Adipocyte (in vitro differentiated cells): ENCODE data around the gene NAA20.
A peak's percentile ranks its signal among the peaks of the same experiment; 100 is the strongest.

ENCODE experiments used
- DNase-seq: peaks from one replicate; pipeline ENCODE4 v3.0.0-alpha.2; 2015; ENCODE audit warnings: low read depth
- H3K27me3 ChIP-seq: replicated peaks from 2 replicates; pipeline ENCODE4 v1.7.0; 2013; ENCODE audit warnings: mild to moderate bottlenecking, low read length, moderate library complexity; ENCODE audit not compliant: control insufficient read depth, insufficient read depth
- H3K36me3 ChIP-seq: 2 replicates; pipeline ENCODE4 v1.7.0; 2013; ENCODE audit warnings: low read length, mild to moderate bottlenecking, moderate library complexity; ENCODE audit not compliant: control insufficient read depth, insufficient read depth, severe bottlenecking
- H3K4me1 ChIP-seq: 2 replicates; pipeline ENCODE4 v1.7.0; 2013; ENCODE audit warnings: mild to moderate bottlenecking, low read length, moderate library complexity; ENCODE audit not compliant: control insufficient read depth, insufficient read depth
- H3K4me3 ChIP-seq: 2 replicates; pipeline ENCODE4 v1.7.0; 2013; ENCODE audit warnings: mild to moderate bottlenecking, low read length, moderate library complexity
- H3K9ac ChIP-seq: 2 replicates; pipeline ENCODE4 v1.7.0; 2013; ENCODE audit warnings: mild to moderate bottlenecking, low read length, moderate library complexity
- H3K9me3 ChIP-seq: 2 replicates; pipeline ENCODE4 v1.7.0; 2013; ENCODE audit warnings: mild to moderate bottlenecking, low read length, moderate library complexity; ENCODE audit not compliant: control insufficient read depth

NAA20 gene, protein sequence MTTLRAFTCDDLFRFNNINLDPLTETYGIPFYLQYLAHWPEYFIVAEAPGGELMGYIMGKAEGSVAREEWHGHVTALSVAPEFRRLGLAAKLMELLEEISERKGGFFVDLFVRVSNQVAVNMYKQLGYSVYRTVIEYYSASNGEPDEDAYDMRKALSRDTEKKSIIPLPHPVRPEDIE

GRCh38 chr20:20017001-20017843 is at the start of gene NAA20:
Gene NAA20 (plus strand): TSS chr20:20017362. CDS start chr20:20017397, 35 bp downstream.
- Histone ChIP-seq H3K4me3 (peak within 1 kb of the TSS; percentile 97), H3K9ac (peak within 1 kb of the TSS; percentile 97), H3K9me3 (no peaks in the 10 kb centered on the region), H3K27me3 (no peaks in the 10 kb centered on the region), H3K36me3 (no peaks in the 10 kb centered on the region), H3K4me1 (peaks cover 17% of the 10 kb centered on the region)
- DNase-seq = peak; percentile 97

- no peaks in the 10 kb centered on the region for H3K27me3 ChIP-seq
- no peak for DNase-seq
- H3K4me3 ChIP-seq = no peak overlapping the region
- no peaks in the 10 kb centered on the region for H3K9me3 ChIP-seq
- no peak overlapping the region for H3K9ac ChIP-seq
- H3K36me3 ChIP-seq = peaks cover 32% of the 10 kb centered on the region
- H3K4me1 ChIP-seq = peaks cover 16% of the 10 kb centered on the region
Measured at GRCh38 chr20:19967445-19967844, 49.7 kb upstream of the NAA20 start.

DNA sequence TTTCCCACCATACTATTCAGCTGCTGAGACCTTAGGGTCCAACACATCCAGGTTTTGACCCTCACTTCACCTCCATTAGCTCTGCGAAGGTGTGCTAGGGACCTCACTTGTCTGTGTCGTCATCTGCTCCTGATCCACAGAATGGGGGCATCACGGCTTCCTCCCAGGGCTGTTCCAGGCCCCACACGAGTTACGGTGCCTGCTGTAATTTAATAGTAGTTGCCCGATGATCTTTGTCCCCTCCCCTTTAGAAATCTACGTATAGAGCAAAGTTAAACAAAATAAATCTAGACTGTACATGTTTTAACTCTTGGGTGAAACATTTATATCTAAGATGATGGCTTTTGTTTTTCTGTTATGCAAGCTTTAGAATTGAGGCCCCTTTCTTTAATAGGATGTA is 49.1 kb upstream of the NAA20 start:
- Histone ChIP-seq H3K27me3 (no peaks in the 10 kb centered on the region), H3K4me3 (no peak overlapping the region), H3K4me1 (peaks cover 17% of the 10 kb centered on the region), H3K9me3 (no peaks in the 10 kb centered on the region), H3K9ac (no peak overlapping the region), H3K36me3 (peaks cover 30% of the 10 kb centered on the region)
- no peak for DNase-seq

- DNase-seq = no peak
- H3K4me3 ChIP-seq = no peak overlapping the region
- H3K4me1 ChIP-seq = peaks cover 22% of the 10 kb centered on the region
- H3K27me3 ChIP-seq = no peaks in the 10 kb centered on the region
- no peak overlapping the region for H3K9ac ChIP-seq
- H3K9me3 ChIP-seq = no peaks in the 10 kb centered on the region
- H3K36me3 ChIP-seq = peaks cover 29% of the 10 kb centered on the region
Measured at GRCh38 chr20:19968466-19969073, 48.6 kb upstream of the NAA20 start.

- Histone ChIP-seq H3K9ac (no peak overlapping the region), H3K36me3 (peaks cover 29% of the 10 kb centered on the region), H3K4me3 (no peak overlapping the region), H3K27me3 (no peaks in the 10 kb centered on the region), H3K4me1 (peaks cover 24% of the 10 kb centered on the region), H3K9me3 (no peaks in the 10 kb centered on the region)
- DNase-seq = no peak
Measured at GRCh38 chr20:19969106-19969505, 48.1 kb upstream of the NAA20 start.

DNA sequence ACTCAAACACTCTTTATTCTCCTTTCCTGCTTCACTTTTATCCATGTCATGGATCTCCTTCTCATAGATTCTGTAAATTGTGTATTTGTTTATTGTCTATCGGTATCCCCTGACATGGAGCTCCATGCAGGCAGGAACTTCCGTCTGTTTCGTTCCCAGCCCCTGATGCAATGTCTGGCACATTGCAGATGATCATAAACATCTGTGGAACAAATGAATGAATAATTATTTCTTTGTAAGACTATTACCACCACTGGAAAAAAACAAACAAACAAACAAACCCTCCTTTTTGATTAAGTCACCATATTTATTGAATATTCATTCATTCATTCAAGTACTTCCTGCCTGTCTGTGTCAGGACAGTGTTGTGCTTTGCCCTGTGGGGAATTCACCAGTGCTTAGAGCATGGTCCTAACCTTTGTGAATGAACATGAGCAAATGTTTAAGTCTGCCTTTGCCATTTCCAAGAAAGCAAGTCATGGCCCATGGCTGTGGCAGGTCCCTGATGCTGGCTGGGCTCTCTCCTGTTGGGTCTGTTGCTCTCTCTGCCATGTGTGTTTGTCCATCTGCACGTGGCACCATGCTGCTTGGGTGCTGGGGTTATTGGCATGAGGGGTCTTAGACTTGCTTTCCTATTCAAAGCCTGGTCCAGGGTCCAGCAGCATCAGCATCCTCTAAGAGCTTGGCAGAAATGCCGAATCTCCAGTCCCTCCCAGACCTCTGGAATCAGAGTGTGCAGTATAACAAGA is 47.5 kb upstream of the NAA20 start:
- no peaks in the 10 kb centered on the region for H3K9me3 ChIP-seq
- H3K9ac ChIP-seq = no peak overlapping the region
- DNase-seq = no peak
- peaks cover 29% of the 10 kb centered on the region for H3K36me3 ChIP-seq
- no peak overlapping the region for H3K4me3 ChIP-seq
- no peaks in the 10 kb centered on the region for H3K27me3 ChIP-seq
- peaks cover 24% of the 10 kb centered on the region for H3K4me1 ChIP-seq

- no peaks in the 10 kb centered on the region for H3K9me3 ChIP-seq
- peaks cover 26% of the 10 kb centered on the region for H3K36me3 ChIP-seq
- H3K4me1 ChIP-seq = peaks cover 21% of the 10 kb centered on the region
- peak; percentile 52 for DNase-seq
- H3K4me3 ChIP-seq = no peak overlapping the region
- H3K27me3 ChIP-seq = no peaks in the 10 kb centered on the region
- H3K9ac ChIP-seq = no peak overlapping the region
Measured at GRCh38 chr20:19970256-19970765, 46.9 kb upstream of the NAA20 start.

GRCh38 chr20:19971116-19971515 is 46.0 kb upstream of the NAA20 start:
- no peak for DNase-seq
- H3K4me1 ChIP-seq = peaks cover 24% of the 10 kb centered on the region
- no peaks in the 10 kb centered on the region for H3K27me3 ChIP-seq
- no peak overlapping the region for H3K4me3 ChIP-seq
- H3K9ac ChIP-seq = no peak overlapping the region
- H3K36me3 ChIP-seq = peaks cover 26% of the 10 kb centered on the region
- no peaks in the 10 kb centered on the region for H3K9me3 ChIP-seq

- peak; percentile 93 for DNase-seq
- Histone ChIP-seq H3K36me3 (peaks cover 15% of the 10 kb centered on the region), H3K4me3 (peak overlapping the region; percentile 93), H3K27me3 (no peaks in the 10 kb centered on the region), H3K9ac (peak overlapping the region; percentile 96), H3K9me3 (no peaks in the 10 kb centered on the region), H3K4me1 (peaks cover 51% of the 10 kb centered on the region)
Measured at GRCh38 chr20:19973961-19974629, 43.1 kb upstream of the NAA20 start.

DNA sequence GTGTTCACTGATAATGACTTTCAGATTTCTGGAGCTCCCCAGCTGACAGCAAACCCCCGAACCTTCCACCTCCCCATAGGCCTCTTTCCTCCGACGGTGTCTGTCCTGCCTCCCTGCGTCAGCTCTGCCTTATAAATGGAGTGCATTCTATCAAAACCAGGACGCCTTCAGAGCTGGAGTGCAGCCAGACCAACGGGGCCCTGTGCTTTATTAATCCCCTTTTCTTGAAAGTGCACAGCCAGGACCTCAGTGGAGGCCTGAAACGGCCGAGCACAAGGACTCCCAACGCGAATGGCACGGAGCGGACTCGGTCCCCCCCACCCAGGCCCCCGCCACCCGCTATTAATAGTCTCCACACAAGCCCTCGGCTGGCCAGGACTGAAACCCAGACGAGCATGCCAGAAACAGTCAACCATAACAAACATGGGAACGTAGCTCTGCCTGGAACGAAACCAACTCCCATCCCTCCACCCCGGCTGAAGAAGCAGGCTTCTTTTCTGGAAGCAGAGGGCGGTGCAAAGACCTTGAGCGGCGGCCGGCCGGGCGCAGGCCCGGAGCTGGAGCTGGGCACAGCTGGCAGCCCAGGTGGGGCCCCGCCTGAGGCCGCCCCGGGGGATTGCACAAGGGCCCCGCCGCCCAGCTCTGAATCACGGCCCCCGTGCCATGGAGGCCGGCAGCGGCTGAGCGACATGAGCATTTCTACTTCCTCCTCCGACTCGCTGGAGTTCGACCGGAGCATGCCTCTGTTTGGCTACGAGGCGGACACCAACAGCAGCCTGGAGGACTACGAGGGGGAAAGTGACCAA is 42.3 kb upstream of the NAA20 start:
- peak; percentile 95 for DNase-seq
- Histone ChIP-seq H3K4me1 (peaks cover 55% of the 10 kb centered on the region), H3K27me3 (no peaks in the 10 kb centered on the region), H3K9me3 (no peaks in the 10 kb centered on the region), H3K9ac (peak overlapping the region; percentile 96), H3K4me3 (peak overlapping the region; percentile 93), H3K36me3 (peaks cover 8% of the 10 kb centered on the region)
